MM.1S (cell line): Measurements from ENCODE around the gene POU4F2.

Experiments used
- DNase-seq: peaks from one replicate; pipeline ENCODE4 v3.0.0-alpha.2; 2015
- H2AFZ ChIP-seq: fragments of 300-600 bp; sonication (generic); 2 replicates; pipeline ENCODE4 v1.6.0; 2016; ENCODE audit warnings: antibody characterized with exemption, low read length
- H3F3A ChIP-seq: fragments of 300-600 bp; sonication (generic); 2 replicates; pipeline ENCODE4 v1.6.1; 2016; ENCODE audit warnings: mild to moderate bottlenecking, antibody characterized with exemption, low read length, moderate library complexity, mixed read lengths; ENCODE audit not compliant: insufficient read depth
- H3K27ac ChIP-seq: fragments of 300-600 bp; sonication (generic); 2 replicates; pipeline ENCODE4 v1.5.1; 2016; ENCODE audit warnings: mild to moderate bottlenecking, low read length
- H3K27me3 ChIP-seq: fragments of 300-600 bp; sonication (generic); replicated peaks from 2 replicates; pipeline ENCODE4 v1.6.0; 2016; ENCODE audit warnings: low read length; ENCODE audit not compliant: insufficient read depth
- H3K36me3 ChIP-seq: fragments of 300-600 bp; sonication (generic); replicated peaks from 2 replicates; pipeline ENCODE4 v1.6.1; 2016; ENCODE audit warnings: mild to moderate bottlenecking, low read length, mixed read lengths; ENCODE audit not compliant: insufficient read depth
- H3K4me1 ChIP-seq: fragments of 300-600 bp; sonication (generic); 2 replicates; pipeline ENCODE4 v1.6.1; 2016; ENCODE audit warnings: low read length, mixed read lengths
- H3K4me2 ChIP-seq: fragments of 300-600 bp; sonication (generic); 2 replicates; pipeline ENCODE4 v1.6.0; 2016; ENCODE audit warnings: low read depth, low read length
- H3K4me3 ChIP-seq: fragments of 300-600 bp; sonication (generic); 2 replicates; pipeline ENCODE4 v1.5.1; 2016; ENCODE audit warnings: low read length, mixed read lengths
- H3K79me2 ChIP-seq: fragments of 300-600 bp; sonication (generic); 2 replicates; pipeline ENCODE4 v1.6.1; 2016; ENCODE audit warnings: mixed run types, low read length, mixed read lengths
- H3K9ac ChIP-seq: fragments of 300-600 bp; sonication (generic); 2 replicates; pipeline ENCODE4 v1.6.1; 2016; ENCODE audit warnings: low read length, mixed read lengths
- H3K9me2 ChIP-seq: fragments of 300-600 bp; sonication (generic); replicated peaks from 2 replicates; pipeline ENCODE4 v1.6.1; 2016; ENCODE audit warnings: mild to moderate bottlenecking, low read length, mixed read lengths; ENCODE audit not compliant: insufficient read depth
- H3K9me3 ChIP-seq: fragments of 300-600 bp; sonication (generic); replicated peaks from 2 replicates; pipeline ENCODE4 v1.6.1; 2016; ENCODE audit warnings: mild to moderate bottlenecking, low read length, mixed read lengths; ENCODE audit not compliant: insufficient read depth
- H4K20me1 ChIP-seq: fragments of 300-600 bp; sonication (generic); 2 replicates; pipeline ENCODE4 v1.6.1; 2016; ENCODE audit warnings: mild to moderate bottlenecking, low read length, moderate library complexity, mixed read lengths; ENCODE audit not compliant: insufficient read depth
- EZH2 ChIP-seq: fragments of 300-600 bp; sonication (generic); optimal IDR thresholded peaks from 2 replicates; pipeline ENCODE3; 2017; ENCODE audit warnings: low read depth, mild to moderate bottlenecking, antibody characterized with exemption, low read length, mixed read lengths
- EZH2phosphoT487 ChIP-seq: fragments of 300-600 bp; sonication (generic); IDR thresholded peaks from 2 replicates; pipeline ENCODE4 v1.6.1; 2018; ENCODE audit warnings: antibody characterized with exemption, low read length
- TF ChIP-seq, protein P1 (sequence below): fragments of 300-600 bp; sonication (generic); IDR thresholded peaks from 2 replicates; pipeline ENCODE4 v1.5.1; 2016; ENCODE audit warnings: antibody characterized with exemption, low read length, mixed read lengths

Gene POU4F2

DNA sequence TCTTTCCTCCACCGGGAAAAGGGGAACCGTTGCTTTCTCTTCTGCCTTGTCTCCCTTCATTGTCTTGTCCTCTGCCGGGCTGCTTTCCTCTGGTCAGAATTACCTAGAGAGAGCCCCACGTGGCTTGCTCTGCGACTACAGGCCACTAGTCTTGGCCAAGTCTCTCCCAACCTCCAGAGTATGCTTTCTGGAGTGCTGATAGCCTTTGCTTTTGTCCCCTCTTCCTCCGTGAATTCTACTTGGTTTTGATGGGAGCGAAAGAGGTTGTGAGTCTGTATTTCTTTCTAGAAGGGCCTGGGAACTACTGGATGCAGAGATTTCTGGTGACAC, 5.3 kb upstream of the POU4F2 start:
- Histone ChIP-seq H3K4me2 (no peak overlapping the region), H3K4me3 (no peak overlapping the region), H3K27me3 (no peaks in the 10 kb centered on the region; the same call in 1 of the 2 replicates), H3K9me2 (no peaks in the 10 kb centered on the region), H3K79me2 (no peaks in the 10 kb centered on the region), H3K4me1 (no peaks in the 10 kb centered on the region), H3K9ac (no peak overlapping the region), H3K9me3 (no peaks in the 10 kb centered on the region), H2AFZ (no peak overlapping the region), H3F3A (no peaks in the 10 kb centered on the region), H3K36me3 (no peaks in the 10 kb centered on the region), H3K27ac (no peak overlapping the region), H4K20me1 (no peaks in the 10 kb centered on the region)
- TF ChIP-seq, protein P1, sequence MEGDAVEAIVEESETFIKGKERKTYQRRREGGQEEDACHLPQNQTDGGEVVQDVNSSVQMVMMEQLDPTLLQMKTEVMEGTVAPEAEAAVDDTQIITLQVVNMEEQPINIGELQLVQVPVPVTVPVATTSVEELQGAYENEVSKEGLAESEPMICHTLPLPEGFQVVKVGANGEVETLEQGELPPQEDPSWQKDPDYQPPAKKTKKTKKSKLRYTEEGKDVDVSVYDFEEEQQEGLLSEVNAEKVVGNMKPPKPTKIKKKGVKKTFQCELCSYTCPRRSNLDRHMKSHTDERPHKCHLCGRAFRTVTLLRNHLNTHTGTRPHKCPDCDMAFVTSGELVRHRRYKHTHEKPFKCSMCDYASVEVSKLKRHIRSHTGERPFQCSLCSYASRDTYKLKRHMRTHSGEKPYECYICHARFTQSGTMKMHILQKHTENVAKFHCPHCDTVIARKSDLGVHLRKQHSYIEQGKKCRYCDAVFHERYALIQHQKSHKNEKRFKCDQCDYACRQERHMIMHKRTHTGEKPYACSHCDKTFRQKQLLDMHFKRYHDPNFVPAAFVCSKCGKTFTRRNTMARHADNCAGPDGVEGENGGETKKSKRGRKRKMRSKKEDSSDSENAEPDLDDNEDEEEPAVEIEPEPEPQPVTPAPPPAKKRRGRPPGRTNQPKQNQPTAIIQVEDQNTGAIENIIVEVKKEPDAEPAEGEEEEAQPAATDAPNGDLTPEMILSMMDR = no peak
- TF ChIP-seq EZH2phosphoT487 (no peak), EZH2 (no peak)
- DNase-seq = no peak

DNA sequence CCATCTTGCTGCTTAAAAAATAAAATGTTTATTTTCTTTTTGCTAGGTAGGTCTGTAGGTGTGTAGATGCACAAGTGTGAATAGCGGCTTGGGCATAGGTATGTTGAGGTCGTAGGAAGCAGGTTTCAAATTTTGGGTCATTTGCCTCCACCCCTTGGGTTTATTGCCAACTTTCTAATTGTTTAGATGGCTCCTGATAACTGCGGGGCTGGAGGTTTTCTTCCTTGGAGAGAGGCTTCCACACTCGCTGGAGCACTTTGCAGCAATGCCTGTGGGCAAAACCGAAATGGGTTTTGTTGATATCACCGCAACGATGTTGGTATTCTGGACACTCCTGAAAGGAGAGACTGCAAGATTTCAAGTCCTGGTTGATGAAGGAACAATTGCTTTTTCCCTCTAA, 3.9 kb upstream of the POU4F2 start:
- H3K4me2 ChIP-seq = no peak overlapping the region
- H3K9me2 ChIP-seq = no peaks in the 10 kb centered on the region
- H3K9ac ChIP-seq = no peak overlapping the region
- no peaks in the 10 kb centered on the region; the same call in 1 of the 2 replicates for H3K27me3 ChIP-seq
- DNase-seq = no peak
- no peak overlapping the region for H3K27ac ChIP-seq
- H3K36me3 ChIP-seq = no peaks in the 10 kb centered on the region
- H3K9me3 ChIP-seq = no peaks in the 10 kb centered on the region
- H4K20me1 ChIP-seq = no peaks in the 10 kb centered on the region
- no peak overlapping the region for H2AFZ ChIP-seq
- H3K4me3 ChIP-seq = no peak overlapping the region
- TF ChIP-seq EZH2phosphoT487 (no peak), EZH2 (no peak)
- TF ChIP-seq, protein P1 = no peak
- no peaks in the 10 kb centered on the region for H3K79me2 ChIP-seq
- no peaks in the 10 kb centered on the region for H3F3A ChIP-seq
- no peaks in the 10 kb centered on the region for H3K4me1 ChIP-seq

DNA sequence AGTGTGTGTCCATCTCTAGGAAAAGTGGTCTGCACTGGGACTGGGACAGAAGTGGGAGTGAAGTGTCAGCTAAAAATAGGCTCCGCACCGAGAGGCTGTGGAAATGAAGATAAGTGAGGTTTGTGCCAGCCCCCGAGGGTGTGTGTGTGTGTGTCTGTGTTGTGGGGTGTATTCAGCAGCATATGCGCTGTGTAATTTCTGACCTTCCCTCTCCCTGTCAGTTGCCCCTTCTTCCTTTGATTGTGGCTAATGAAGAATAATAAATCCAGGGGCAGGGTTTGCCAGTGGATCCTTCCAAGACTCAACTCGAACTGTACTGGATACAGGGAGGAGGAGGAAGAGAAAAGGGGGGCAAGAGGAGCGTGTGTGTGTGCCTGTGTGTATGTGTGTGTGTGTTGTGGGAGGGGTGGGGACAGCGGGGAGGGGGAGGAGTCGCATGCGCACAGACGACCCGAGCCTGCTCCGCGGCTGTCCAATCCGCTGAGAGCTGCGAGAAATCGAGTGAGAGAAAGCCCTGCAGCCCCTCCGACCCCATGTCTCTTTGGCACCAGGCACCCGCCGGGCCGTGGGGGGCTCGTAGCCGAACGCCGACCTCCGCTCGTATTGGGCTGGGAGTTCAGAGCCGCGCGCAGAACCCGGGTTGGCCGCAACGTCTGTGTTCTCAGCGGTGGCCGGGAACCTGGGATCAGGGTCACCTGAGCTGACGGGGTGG, 916 bp upstream of the POU4F2 start:
- Histone ChIP-seq H3K27ac (no peak overlapping the region), H3K9me3 (no peaks in the 10 kb centered on the region; the same call in 1 of the 2 replicates), H3K4me2 (no peak overlapping the region), H2AFZ (no peak overlapping the region), H3K4me1 (no peaks in the 10 kb centered on the region), H3F3A (no peaks in the 10 kb centered on the region), H3K9me2 (no peaks in the 10 kb centered on the region), H3K27me3 (no peaks in the 10 kb centered on the region; the same call in 1 of the 2 replicates), H3K36me3 (no peaks in the 10 kb centered on the region), H4K20me1 (no peaks in the 10 kb centered on the region), H3K79me2 (no peaks in the 10 kb centered on the region), H3K4me3 (no peak overlapping the region), H3K9ac (no peak overlapping the region)
- TF ChIP-seq EZH2phosphoT487 = no peak
- TF ChIP-seq EZH2 = no peak
- TF ChIP-seq, protein P1 = no peak
- no peak for DNase-seq
